ENCODE data around the gene SLC37A1.

DNA sequence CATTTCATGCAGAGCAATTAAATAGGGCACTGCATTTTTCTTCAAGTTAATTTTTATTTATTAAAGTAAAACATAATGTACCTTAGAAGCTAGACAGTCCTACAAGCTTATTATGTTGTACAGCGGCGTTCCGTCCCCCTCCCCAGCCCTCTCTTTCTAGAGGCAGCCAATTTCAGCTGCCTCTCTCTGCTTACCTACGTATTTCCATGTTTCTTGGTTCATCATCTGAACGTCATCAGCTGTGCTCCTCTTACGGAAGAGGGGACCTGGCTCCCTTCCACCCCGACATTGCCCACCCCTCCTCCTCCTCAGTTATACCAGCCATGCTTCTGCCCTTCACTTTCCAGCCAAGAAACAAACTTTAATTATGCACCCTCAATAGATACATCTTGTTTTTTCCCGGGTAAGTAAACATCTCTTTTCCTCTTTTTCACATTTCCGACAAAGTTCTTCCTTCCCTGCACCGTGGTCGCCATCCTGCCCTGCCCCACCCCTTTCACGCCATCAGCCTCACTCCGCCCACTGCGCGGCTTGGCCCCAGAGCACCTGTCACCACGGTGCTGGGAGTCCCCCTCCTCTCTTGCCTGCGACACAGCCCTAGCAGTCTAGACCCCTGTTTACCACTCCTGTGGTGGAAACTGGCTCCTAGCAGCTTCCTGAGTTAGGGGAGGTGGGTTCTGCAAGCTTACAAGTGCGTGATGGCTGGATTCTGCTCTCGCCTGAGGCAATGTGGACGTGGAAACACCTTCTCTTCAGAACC is 57.9 kb downstream of the SLC37A1 start:
- no peak for TF ChIP-seq EZH2 (conservative IDR thresholded peaks at IDR 0.05; ENCODE audit: low read depth, low read length)
- TF ChIP-seq, protein P1, sequence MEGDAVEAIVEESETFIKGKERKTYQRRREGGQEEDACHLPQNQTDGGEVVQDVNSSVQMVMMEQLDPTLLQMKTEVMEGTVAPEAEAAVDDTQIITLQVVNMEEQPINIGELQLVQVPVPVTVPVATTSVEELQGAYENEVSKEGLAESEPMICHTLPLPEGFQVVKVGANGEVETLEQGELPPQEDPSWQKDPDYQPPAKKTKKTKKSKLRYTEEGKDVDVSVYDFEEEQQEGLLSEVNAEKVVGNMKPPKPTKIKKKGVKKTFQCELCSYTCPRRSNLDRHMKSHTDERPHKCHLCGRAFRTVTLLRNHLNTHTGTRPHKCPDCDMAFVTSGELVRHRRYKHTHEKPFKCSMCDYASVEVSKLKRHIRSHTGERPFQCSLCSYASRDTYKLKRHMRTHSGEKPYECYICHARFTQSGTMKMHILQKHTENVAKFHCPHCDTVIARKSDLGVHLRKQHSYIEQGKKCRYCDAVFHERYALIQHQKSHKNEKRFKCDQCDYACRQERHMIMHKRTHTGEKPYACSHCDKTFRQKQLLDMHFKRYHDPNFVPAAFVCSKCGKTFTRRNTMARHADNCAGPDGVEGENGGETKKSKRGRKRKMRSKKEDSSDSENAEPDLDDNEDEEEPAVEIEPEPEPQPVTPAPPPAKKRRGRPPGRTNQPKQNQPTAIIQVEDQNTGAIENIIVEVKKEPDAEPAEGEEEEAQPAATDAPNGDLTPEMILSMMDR (CRISPR knock-in tag; IDR thresholded peaks at IDR 0.05), result no peak
- TF ChIP-seq ZNF709 (CRISPR knock-in tag; IDR thresholded peaks at IDR 0.05), result no peak
- TF ChIP-seq BCL6 (CRISPR knock-in tag; IDR thresholded peaks at IDR 0.05), result no peak
- TF ChIP-seq MBD4 (IDR thresholded peaks at IDR 0.05; ENCODE audit: borderline replicate concordance, low read length), result no peak
- TF ChIP-seq, protein P2, sequence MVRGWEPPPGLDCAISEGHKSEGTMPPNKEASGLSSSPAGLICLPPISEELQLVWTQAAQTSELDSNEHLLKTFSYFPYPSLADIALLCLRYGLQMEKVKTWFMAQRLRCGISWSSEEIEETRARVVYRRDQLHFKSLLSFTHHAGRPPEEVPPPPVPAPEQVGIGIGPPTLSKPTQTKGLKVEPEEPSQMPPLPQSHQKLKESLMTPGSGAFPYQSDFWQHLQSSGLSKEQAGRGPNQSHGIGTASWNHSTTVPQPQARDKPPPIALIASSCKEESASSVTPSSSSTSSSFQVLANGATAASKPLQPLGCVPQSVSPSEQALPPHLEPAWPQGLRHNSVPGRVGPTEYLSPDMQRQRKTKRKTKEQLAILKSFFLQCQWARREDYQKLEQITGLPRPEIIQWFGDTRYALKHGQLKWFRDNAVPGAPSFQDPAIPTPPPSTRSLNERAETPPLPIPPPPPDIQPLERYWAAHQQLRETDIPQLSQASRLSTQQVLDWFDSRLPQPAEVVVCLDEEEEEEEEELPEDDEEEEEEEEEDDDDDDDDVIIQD (CRISPR knock-in tag; IDR thresholded peaks at IDR 0.05; ENCODE audit: low read depth), result no peak
- no peak for TF ChIP-seq SMAD3 (CRISPR knock-in tag; IDR thresholded peaks at IDR 0.05)
- no peak for TF ChIP-seq PHF20 (CRISPR knock-in tag; IDR thresholded peaks at IDR 0.05)
- TF ChIP-seq KDM5A (IDR thresholded peaks at IDR 0.05; ENCODE audit: borderline replicate concordance, low read length), result no peak
- TF ChIP-seq, protein P3, sequence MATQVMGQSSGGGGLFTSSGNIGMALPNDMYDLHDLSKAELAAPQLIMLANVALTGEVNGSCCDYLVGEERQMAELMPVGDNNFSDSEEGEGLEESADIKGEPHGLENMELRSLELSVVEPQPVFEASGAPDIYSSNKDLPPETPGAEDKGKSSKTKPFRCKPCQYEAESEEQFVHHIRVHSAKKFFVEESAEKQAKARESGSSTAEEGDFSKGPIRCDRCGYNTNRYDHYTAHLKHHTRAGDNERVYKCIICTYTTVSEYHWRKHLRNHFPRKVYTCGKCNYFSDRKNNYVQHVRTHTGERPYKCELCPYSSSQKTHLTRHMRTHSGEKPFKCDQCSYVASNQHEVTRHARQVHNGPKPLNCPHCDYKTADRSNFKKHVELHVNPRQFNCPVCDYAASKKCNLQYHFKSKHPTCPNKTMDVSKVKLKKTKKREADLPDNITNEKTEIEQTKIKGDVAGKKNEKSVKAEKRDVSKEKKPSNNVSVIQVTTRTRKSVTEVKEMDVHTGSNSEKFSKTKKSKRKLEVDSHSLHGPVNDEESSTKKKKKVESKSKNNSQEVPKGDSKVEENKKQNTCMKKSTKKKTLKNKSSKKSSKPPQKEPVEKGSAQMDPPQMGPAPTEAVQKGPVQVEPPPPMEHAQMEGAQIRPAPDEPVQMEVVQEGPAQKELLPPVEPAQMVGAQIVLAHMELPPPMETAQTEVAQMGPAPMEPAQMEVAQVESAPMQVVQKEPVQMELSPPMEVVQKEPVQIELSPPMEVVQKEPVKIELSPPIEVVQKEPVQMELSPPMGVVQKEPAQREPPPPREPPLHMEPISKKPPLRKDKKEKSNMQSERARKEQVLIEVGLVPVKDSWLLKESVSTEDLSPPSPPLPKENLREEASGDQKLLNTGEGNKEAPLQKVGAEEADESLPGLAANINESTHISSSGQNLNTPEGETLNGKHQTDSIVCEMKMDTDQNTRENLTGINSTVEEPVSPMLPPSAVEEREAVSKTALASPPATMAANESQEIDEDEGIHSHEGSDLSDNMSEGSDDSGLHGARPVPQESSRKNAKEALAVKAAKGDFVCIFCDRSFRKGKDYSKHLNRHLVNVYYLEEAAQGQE (IDR thresholded peaks at IDR 0.05; ENCODE audit: borderline replicate concordance in 1 of 2, low read depth in 1 of 2, low read length in 2 of 2), result no peak
- TF ChIP-seq, protein P4, sequence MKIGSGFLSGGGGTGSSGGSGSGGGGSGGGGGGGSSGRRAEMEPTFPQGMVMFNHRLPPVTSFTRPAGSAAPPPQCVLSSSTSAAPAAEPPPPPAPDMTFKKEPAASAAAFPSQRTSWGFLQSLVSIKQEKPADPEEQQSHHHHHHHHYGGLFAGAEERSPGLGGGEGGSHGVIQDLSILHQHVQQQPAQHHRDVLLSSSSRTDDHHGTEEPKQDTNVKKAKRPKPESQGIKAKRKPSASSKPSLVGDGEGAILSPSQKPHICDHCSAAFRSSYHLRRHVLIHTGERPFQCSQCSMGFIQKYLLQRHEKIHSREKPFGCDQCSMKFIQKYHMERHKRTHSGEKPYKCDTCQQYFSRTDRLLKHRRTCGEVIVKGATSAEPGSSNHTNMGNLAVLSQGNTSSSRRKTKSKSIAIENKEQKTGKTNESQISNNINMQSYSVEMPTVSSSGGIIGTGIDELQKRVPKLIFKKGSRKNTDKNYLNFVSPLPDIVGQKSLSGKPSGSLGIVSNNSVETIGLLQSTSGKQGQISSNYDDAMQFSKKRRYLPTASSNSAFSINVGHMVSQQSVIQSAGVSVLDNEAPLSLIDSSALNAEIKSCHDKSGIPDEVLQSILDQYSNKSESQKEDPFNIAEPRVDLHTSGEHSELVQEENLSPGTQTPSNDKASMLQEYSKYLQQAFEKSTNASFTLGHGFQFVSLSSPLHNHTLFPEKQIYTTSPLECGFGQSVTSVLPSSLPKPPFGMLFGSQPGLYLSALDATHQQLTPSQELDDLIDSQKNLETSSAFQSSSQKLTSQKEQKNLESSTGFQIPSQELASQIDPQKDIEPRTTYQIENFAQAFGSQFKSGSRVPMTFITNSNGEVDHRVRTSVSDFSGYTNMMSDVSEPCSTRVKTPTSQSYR (CRISPR knock-in tag; IDR thresholded peaks at IDR 0.05; ENCODE audit: borderline replicate concordance), result no peak
- TF ChIP-seq, protein P5, sequence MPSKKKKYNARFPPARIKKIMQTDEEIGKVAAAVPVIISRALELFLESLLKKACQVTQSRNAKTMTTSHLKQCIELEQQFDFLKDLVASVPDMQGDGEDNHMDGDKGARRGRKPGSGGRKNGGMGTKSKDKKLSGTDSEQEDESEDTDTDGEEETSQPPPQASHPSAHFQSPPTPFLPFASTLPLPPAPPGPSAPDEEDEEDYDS (CRISPR knock-in tag; IDR thresholded peaks at IDR 0.05), result no peak
- no peak for TF ChIP-seq ZKSCAN8 (CRISPR knock-in tag; IDR thresholded peaks at IDR 0.05; ENCODE audit: borderline replicate concordance)

Measured in HepG2 (cell line).